Measurements from ENCODE around the gene UBALD2.

- TF ChIP-seq SUZ12 (IDR thresholded peaks at IDR 0.05; ENCODE audit: extremely low read depth, insufficient read depth, insufficient read length) (no peak), ZNF274 (IDR thresholded peaks at IDR 0.05; ENCODE audit: low read depth, low read length) (no peak)
Measured at GRCh38 chr17:76260669-76261068, 4.5 kb upstream of the UBALD2 start.

All from NT2/D1 (cell line).